HFF-Myc (cell line): ENCODE data around the gene EPSTI1.

Experiments used
- DNase-seq: peaks from one replicate; pipeline ENCODE4 v3.0.0-alpha.2; 2011; ENCODE audit warnings: low read depth; ENCODE audit errors: extremely low read depth
- H3K4me3 ChIP-seq: replicated peaks from 2 replicates; pipeline ENCODE4 v1.5.1; 2011; ENCODE audit warnings: low read depth, mild to moderate bottlenecking, control low read depth, low read length
- CTCF ChIP-seq: IDR thresholded peaks from 2 replicates; pipeline ENCODE4 v1.5.1; 2012; ENCODE audit warnings: mild to moderate bottlenecking, low read depth, low read length, control low read depth; ENCODE audit errors: missing control alignments

Gene EPSTI1

DNA sequence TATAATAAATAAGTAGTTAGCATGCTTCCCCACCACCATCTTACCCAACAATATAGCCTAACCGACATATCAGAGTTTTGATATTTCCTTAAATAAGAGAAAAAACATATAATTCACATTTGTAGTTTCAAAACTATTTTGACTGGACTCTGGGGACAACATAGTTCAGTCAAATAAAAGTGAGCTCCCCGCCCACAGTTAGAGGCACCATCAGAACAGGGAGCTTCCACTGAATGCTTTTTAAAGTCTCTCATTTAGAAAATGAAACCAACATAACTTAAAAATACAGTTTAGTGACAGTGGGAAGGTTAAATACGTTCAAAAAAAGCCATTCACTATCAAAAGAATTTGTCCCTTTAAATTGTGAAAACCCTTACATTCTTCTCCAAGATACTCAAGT is 92.8 kb downstream of the EPSTI1 start:
- DNase-seq = no peak
- no peak overlapping the region for H3K4me3 ChIP-seq
- TF ChIP-seq CTCF = no peak

DNA sequence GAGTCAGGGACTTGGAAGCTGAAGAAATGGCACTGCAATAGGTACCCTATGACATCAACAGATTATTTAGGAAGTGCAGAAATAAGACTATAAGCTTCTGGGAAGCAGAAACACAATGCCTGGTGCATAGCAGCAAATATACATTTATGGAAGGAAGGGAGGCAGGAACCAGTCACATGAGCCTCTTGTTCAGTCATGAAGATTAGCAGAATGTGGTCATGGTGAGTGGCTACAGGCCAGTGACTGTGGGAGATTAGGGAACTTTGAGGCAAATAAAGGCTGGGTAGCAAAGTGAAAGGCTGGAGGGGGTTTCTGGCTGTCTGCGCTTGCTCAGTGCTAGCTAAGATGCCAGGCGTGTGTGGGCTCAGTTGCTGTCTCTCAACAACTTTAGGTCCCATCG is 96.3 kb downstream of the EPSTI1 start:
- H3K4me3 ChIP-seq = no peak overlapping the region
- no peak for TF ChIP-seq CTCF
- DNase-seq = no peak

DNA sequence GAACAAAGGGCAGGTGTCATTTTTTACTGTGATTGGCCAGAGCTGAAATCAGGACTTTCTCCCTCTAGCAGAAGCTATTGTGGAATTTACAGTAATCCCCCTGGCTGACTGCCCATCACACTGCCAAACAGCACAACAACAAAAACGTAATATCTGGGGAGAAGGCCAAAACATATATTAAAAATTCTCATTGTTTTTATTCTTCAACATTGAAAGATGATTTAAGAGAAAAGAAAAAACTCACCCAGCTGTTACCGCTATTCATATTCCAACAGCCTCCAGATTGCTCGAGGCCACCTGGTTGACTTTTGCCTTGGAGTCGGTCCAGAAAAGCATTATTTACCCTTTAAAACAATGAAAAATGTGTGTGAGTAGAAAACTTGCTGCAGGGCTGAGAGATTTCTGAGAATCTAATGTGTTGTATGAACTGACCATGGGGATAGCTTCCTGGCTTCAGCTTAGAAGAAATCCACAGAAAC is 97.2 kb downstream of the EPSTI1 start:
- DNase-seq = peak; percentile 45
- no peak overlapping the region for H3K4me3 ChIP-seq
- no peak for TF ChIP-seq CTCF

GRCh38 chr13:42893214-42893671 is 98.8 kb downstream of the EPSTI1 start:
- H3K4me3 ChIP-seq = no peak overlapping the region
- no peak for DNase-seq
- TF ChIP-seq CTCF = no peak

- DNase-seq = no peak
- no peak for TF ChIP-seq CTCF
- H3K4me3 ChIP-seq = no peak overlapping the region
Observed at GRCh38 chr13:42892760-42893159, 99.3 kb downstream of the EPSTI1 start.

DNA sequence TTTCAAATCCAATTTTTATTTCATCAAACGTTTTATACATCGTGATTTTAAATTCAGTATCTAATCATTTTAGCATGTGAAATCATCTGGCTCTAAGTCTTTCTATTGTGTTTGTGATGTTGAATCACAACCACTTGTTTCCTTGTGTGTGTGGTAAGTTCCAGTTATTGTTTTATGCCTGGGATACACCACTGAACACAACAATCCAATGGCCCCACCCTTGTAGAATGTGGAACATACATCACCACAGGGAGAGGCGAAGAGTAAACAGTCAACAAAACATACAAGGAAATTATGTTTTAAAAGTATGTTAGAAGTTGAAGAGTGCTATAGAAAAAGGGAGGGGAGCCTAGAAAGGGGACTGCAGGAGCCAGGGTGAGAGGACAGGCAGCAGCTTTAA is 100.5 kb downstream of the EPSTI1 start:
- TF ChIP-seq CTCF = no peak
- H3K4me3 ChIP-seq = no peak overlapping the region
- no peak for DNase-seq

DNA sequence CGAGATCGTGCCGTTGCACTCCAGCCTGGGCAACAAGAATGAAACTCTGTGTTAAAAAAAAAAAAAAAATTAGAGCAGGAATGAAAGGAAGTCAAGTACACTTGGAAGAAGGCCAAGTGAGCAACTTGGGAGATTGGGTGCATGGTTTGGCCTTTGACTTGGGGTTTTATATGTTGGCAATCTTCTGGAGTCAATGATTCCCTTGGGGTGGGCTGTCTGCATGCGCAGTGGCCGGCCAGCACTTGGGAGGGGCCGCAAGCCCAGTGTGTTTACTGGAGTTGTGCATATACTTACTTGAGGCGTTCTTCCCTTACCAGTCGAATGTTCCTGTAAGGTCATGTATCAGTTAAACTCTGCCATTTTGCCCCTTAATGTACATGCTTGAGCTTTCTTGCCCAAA is 106.7 kb downstream of the EPSTI1 start:
- no peak for TF ChIP-seq CTCF
- DNase-seq = no peak
- H3K4me3 ChIP-seq = no peak overlapping the region
